Testis (tissue), 2 donors: ENCODE measurements around the gene UBE2E2.

Source experiments
- CTCF ChIP-seq, 3 experiments: fragments of 450-650 bp in 2 of 3; fragments of 200-600 bp in 1 of 3; sonication (generic) in 1 of 3; IDR thresholded peaks; one replicate each; pipeline ENCODE4 v1.5.1; 2016 to 2019; ENCODE audit warnings: antibody characterized with exemption in 3 of 3, mild to moderate bottlenecking in 2 of 3, moderate library complexity in 1 of 3
- POLR2A ChIP-seq: fragments of 450-650 bp; IDR thresholded peaks from one replicate; pipeline ENCODE4 v1.6.1; 2017; ENCODE audit warnings: antibody characterized with exemption, mild to moderate bottlenecking, moderate library complexity

GRCh38 chr3:23153436-23153835 is 49.7 kb upstream of the UBE2E2 start:
- TF ChIP-seq CTCF (IDR thresholded peaks at IDR 0.05) (no peak), POLR2A (no peak)
